K562 (cell line): ENCODE data around the gene MARS1. TPM values are rescaled to one million over a fixed set of nuclear protein-coding genes. Genes with fewer than 3 reads are reported as not detected.
A peak's percentile ranks its signal among the peaks of the same experiment; 100 is the strongest.

ENCODE experiments used
- BDP1 ChIP-seq: IDR thresholded peaks from 3 replicates; pipeline ENCODE4 v1.6.1; 2011; ENCODE audit not compliant: insufficient read length, insufficient read depth
- ESRRA ChIP-seq: fragments of 450-650 bp; IDR thresholded peaks from 2 replicates; pipeline ENCODE4 v1.6.1; 2014; ENCODE audit warnings: low read depth, mild to moderate bottlenecking, moderate library complexity, borderline replicate concordance
- JUND ChIP-seq, 2 experiments: IDR thresholded peaks; 2 replicates in 1 of 2; 3 replicates in 1 of 2; pipeline ENCODE4 v1.6.1; 2011; ENCODE audit warnings: borderline replicate concordance in 2 of 2, low read depth in 2 of 2, low read length in 2 of 2, improper control_type of control experiment in 1 of 2, missing biosample characterization in 1 of 2, missing genetic modification characterization in 1 of 2, missing genetic modification reagents in 1 of 2
- NELFE ChIP-seq: IDR thresholded peaks from 2 replicates; pipeline ENCODE4 v1.6.1; 2011; ENCODE audit warnings: mild to moderate bottlenecking; ENCODE audit not compliant: insufficient read depth, insufficient read length
- RNF2 ChIP-seq: sonication (generic); IDR thresholded peaks from 2 replicates; pipeline ENCODE4 v1.6.1; 2016
- SP2 ChIP-seq: IDR thresholded peaks from 2 replicates; pipeline ENCODE4 v1.6.1; 2011; ENCODE audit warnings: mild to moderate bottlenecking, low read depth, low read length, moderate library complexity; ENCODE audit not compliant: poor library complexity, severe bottlenecking; ENCODE audit errors: extremely low read depth
- SREBF2 ChIP-seq: sonication (generic); formaldehyde crosslinking; IDR thresholded peaks from 2 replicates; pipeline ENCODE4 v1.4.0; 2020; ENCODE audit warnings: mild to moderate bottlenecking, missing genetic modification reagents
- SRSF9 ChIP-seq: fragments of 200-400 bp; formaldehyde crosslinking; IDR thresholded peaks from 2 replicates; pipeline ENCODE4 v1.6.1; 2017; ENCODE audit warnings: low read depth, low read length, borderline replicate concordance
- TEAD2 ChIP-seq: fragments of 450-650 bp; IDR thresholded peaks from 2 replicates; pipeline ENCODE4 v1.6.1; 2016; ENCODE audit warnings: missing genetic modification characterization, control low read depth, missing compliant biosample characterization
- TFAM ChIP-seq: fragments of 250-450 bp; sonication (Bioruptor Pico); conservative IDR thresholded peaks from 2 replicates; pipeline ENCODE4 v1.5.0; 2021; ENCODE audit warnings: mild to moderate bottlenecking, moderate library complexity
- YBX1 ChIP-seq: fragments of 450-650 bp; IDR thresholded peaks from 2 replicates; pipeline ENCODE4 v1.7.1; 2016; ENCODE audit warnings: mild to moderate bottlenecking
- ZC3H11A ChIP-seq: IDR thresholded peaks from 2 replicates; pipeline ENCODE4 v1.6.1; 2012; ENCODE audit warnings: low read depth, low read length, improper control_type of control experiment
- ZKSCAN8 ChIP-seq: fragments of 200-800 bp; sonication (Bioruptor generic); IDR thresholded peaks from 2 replicates; pipeline ENCODE4 v1.6.1; 2016; ENCODE audit warnings: missing genetic modification characterization, missing compliant biosample characterization
- ZZZ3 ChIP-seq: fragments of 450-650 bp; IDR thresholded peaks from 2 replicates; pipeline ENCODE4 v1.6.1; 2016; ENCODE audit warnings: antibody characterized with exemption, mild to moderate bottlenecking, moderate library complexity
- polyA plus RNA-seq, 8 experiments: library from polyadenylated mRNA; depleted of rRNA in 4 of 8; stranded (reverse) in 5 of 8; unstranded in 3 of 8; fragments of >200 nt; fragmentation: Nextera tagmentation in 2 of 8; fragmentation: Illumina TruSeq in 1 of 8; extraction: Ambion mirVana in 2 of 8; extraction: Trizol in 1 of 8; gene quantifications; 2 replicates each; pipeline versions ENCODE4 v1.2.1 to v1.2.3, GENCODE V29; 2011 to 2014; ENCODE audit warnings: inconsistent platforms in 1 of 8, missing spikeins in 1 of 8
- total RNA-seq, 7 experiments: library from RNA; depleted of rRNA in 6 of 7; stranded (reverse); fragments of >200 nt in 6 of 7; fragmentation: Illumina TruSeq in 2 of 7; extraction: Trizol in 2 of 7; gene quantifications; 2 replicates each; pipeline versions ENCODE4 v1.2.1 to v1.2.3, GENCODE V29; 2011 to 2021; ENCODE audit warnings: low replicate concordance in 1 of 7
- TF ChIP-seq, protein P1 (sequence below): sonication (generic); formaldehyde crosslinking; IDR thresholded peaks from 2 replicates; pipeline ENCODE4 v1.8.1; 2023; ENCODE audit warnings: mild to moderate bottlenecking, missing genetic modification reagents
- TF ChIP-seq, protein P2 (sequence below): fragments of 150-350 bp; conservative IDR thresholded peaks from 2 replicates; pipeline ENCODE4 v1.6.1; 2014; ENCODE audit warnings: low read length
- TF ChIP-seq, protein P3 (sequence below): sonication (generic); formaldehyde crosslinking; IDR thresholded peaks from 2 replicates; pipeline ENCODE4 v1.8.1; 2023; ENCODE audit warnings: mild to moderate bottlenecking, missing genetic modification reagents
- TF ChIP-seq, protein P4 (sequence below): fragments of 250-450 bp; sonication (Bioruptor Pico); IDR thresholded peaks from 2 replicates; pipeline ENCODE4 v1.4.0; 2020

MARS1 gene
- total and polyA plus RNA-seq, 9 of the 15 experiments (the other 6 are each of a cell fraction or from before 2014, with no cell fraction given), result 117 to 382 (median 220) TPM

DNA sequence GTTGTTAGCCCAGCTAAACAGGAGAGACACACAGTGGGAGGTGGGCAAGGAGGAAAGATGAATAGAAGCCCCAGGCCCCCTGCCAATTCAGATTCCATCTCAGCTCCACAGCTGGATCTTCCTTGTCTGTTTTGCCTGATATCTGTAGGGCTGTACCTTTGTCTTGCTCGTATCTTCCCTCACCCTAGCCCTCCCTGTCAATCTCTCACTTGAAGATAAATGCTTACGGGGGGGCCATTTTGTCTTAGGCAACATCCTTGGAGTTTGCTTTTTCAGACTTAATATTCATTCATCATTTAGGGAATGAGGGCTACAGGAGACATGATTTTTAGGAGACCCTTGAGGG, 64.4 kb downstream of the MARS1 start (continued):
- TF ChIP-seq ZC3H11A (no peak), YBX1 (no peak), NELFE (no peak), RNF2 (no peak), ZKSCAN8 (CRISPR knock-in tag) (no peak), SREBF2 (CRISPR knock-in tag) (no peak), JUND (IDR thresholded peaks at IDR 0.05; ENCODE audit: borderline replicate concordance, low read depth, low read length) (0 out of 2 replicates have a peak, but pooled peaks have one; percentile 42), JUND (tag; IDR thresholded peaks at IDR 0.05; ENCODE audit: borderline replicate concordance, low read depth, low read length) (peak; percentile 17; the same call in 1 of the 3 replicates), TFAM (no peak), SP2 (no peak), ESRRA (no peak), TEAD2 (tag) (no peak), ZZZ3 (no peak), BDP1 (no peak), SRSF9 (no peak)
- TF ChIP-seq, protein P1, sequence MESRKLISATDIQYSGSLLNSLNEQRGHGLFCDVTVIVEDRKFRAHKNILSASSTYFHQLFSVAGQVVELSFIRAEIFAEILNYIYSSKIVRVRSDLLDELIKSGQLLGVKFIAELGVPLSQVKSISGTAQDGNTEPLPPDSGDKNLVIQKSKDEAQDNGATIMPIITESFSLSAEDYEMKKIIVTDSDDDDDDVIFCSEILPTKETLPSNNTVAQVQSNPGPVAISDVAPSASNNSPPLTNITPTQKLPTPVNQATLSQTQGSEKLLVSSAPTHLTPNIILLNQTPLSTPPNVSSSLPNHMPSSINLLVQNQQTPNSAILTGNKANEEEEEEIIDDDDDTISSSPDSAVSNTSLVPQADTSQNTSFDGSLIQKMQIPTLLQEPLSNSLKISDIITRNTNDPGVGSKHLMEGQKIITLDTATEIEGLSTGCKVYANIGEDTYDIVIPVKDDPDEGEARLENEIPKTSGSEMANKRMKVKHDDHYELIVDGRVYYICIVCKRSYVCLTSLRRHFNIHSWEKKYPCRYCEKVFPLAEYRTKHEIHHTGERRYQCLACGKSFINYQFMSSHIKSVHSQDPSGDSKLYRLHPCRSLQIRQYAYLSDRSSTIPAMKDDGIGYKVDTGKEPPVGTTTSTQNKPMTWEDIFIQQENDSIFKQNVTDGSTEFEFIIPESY (CRISPR knock-in tag), result no peak
- TF ChIP-seq, protein P2, sequence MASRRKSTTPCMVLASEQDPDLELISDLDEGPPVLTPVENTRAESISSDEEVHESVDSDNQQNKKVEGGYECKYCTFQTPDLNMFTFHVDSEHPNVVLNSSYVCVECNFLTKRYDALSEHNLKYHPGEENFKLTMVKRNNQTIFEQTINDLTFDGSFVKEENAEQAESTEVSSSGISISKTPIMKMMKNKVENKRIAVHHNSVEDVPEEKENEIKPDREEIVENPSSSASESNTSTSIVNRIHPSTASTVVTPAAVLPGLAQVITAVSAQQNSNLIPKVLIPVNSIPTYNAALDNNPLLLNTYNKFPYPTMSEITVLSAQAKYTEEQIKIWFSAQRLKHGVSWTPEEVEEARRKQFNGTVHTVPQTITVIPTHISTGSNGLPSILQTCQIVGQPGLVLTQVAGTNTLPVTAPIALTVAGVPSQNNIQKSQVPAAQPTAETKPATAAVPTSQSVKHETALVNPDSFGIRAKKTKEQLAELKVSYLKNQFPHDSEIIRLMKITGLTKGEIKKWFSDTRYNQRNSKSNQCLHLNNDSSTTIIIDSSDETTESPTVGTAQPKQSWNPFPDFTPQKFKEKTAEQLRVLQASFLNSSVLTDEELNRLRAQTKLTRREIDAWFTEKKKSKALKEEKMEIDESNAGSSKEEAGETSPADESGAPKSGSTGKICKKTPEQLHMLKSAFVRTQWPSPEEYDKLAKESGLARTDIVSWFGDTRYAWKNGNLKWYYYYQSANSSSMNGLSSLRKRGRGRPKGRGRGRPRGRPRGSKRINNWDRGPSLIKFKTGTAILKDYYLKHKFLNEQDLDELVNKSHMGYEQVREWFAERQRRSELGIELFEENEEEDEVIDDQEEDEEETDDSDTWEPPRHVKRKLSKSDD, result no peak
- TF ChIP-seq, protein P3, sequence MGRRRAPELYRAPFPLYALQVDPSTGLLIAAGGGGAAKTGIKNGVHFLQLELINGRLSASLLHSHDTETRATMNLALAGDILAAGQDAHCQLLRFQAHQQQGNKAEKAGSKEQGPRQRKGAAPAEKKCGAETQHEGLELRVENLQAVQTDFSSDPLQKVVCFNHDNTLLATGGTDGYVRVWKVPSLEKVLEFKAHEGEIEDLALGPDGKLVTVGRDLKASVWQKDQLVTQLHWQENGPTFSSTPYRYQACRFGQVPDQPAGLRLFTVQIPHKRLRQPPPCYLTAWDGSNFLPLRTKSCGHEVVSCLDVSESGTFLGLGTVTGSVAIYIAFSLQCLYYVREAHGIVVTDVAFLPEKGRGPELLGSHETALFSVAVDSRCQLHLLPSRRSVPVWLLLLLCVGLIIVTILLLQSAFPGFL (CRISPR knock-in tag), result no peak
- TF ChIP-seq, protein P4, sequence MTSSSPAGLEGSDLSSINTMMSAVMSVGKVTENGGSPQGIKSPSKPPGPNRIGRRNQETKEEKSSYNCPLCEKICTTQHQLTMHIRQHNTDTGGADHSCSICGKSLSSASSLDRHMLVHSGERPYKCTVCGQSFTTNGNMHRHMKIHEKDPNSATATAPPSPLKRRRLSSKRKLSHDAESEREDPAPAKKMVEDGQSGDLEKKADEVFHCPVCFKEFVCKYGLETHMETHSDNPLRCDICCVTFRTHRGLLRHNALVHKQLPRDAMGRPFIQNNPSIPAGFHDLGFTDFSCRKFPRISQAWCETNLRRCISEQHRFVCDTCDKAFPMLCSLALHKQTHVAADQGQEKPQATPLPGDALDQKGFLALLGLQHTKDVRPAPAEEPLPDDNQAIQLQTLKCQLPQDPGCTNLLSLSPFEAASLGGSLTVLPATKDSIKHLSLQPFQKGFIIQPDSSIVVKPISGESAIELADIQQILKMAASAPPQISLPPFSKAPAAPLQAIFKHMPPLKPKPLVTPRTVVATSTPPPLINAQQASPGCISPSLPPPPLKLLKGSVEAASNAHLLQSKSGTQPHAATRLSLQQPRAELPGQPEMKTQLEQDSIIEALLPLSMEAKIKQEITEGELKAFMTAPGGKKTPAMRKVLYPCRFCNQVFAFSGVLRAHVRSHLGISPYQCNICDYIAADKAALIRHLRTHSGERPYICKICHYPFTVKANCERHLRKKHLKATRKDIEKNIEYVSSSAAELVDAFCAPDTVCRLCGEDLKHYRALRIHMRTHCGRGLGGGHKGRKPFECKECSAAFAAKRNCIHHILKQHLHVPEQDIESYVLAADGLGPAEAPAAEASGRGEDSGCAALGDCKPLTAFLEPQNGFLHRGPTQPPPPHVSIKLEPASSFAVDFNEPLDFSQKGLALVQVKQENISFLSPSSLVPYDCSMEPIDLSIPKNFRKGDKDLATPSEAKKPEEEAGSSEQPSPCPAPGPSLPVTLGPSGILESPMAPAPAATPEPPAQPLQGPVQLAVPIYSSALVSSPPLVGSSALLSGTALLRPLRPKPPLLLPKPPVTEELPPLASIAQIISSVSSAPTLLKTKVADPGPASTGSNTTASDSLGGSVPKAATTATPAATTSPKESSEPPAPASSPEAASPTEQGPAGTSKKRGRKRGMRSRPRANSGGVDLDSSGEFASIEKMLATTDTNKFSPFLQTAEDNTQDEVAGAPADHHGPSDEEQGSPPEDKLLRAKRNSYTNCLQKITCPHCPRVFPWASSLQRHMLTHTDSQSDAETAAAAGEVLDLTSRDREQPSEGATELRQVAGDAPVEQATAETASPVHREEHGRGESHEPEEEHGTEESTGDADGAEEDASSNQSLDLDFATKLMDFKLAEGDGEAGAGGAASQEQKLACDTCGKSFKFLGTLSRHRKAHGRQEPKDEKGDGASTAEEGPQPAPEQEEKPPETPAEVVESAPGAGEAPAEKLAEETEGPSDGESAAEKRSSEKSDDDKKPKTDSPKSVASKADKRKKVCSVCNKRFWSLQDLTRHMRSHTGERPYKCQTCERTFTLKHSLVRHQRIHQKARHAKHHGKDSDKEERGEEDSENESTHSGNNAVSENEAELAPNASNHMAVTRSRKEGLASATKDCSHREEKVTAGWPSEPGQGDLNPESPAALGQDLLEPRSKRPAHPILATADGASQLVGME (CRISPR knock-in tag), result no peak
